Natural killer cell (primary cell): Measurements from ENCODE around the gene SEMA6A. TPM values are rescaled to one million over a fixed set of nuclear protein-coding genes. Genes with fewer than 3 reads are reported as not detected.

Experiments
- ATAC-seq, 3 donors: fragments of 150-1000 bp in 2 of 3; fragments of 200-7000 bp in 1 of 3; cut with Tn5 transposase; 1 replicate in 1 of 3; 2 replicates in 2 of 3; pipeline ENCODE4 v1.10.0; 2021; ENCODE audit warnings: mild to moderate bottlenecking in 2 of 3, moderate library complexity in 2 of 3
- DNase-seq, 2 donors: peaks; one replicate each; pipeline versions ENCODE4 v3.0.0 to v3.0.0-alpha.2; 2013 to 2021; ENCODE audit warnings: mixed read lengths in 1 of 2
- H3K27ac ChIP-seq: one replicate; pipeline ENCODE4 v1.5.1; 2013; ENCODE audit warnings: mild to moderate bottlenecking, low read length
- H3K27me3 ChIP-seq: one replicate; pipeline ENCODE4 v1.6.1; 2013; ENCODE audit warnings: low read length; ENCODE audit not compliant: control insufficient read depth, insufficient read depth
- H3K36me3 ChIP-seq: one replicate; pipeline ENCODE4 v1.6.1; 2013; ENCODE audit warnings: low read length; ENCODE audit not compliant: control insufficient read depth, insufficient read depth
- H3K4me1 ChIP-seq: one replicate; pipeline ENCODE4 v1.6.1; 2013; ENCODE audit warnings: low read length; ENCODE audit not compliant: control insufficient read depth, insufficient read depth
- H3K4me3 ChIP-seq: one replicate; pipeline ENCODE4 v1.5.1; 2013; ENCODE audit warnings: low read length
- H3K9me3 ChIP-seq: one replicate; pipeline ENCODE4 v1.6.1; 2013; ENCODE audit warnings: low read length; ENCODE audit not compliant: control insufficient read depth, insufficient read depth
- H3K27ac Mint-ChIP-seq, 2 donors: one replicate each; pipeline ENCODE4 v1.8.0; 2022; ENCODE audit warnings: mild to moderate bottlenecking in 2 of 2, mixed read lengths in 2 of 2, moderate library complexity in 1 of 2
- H3K27me3 Mint-ChIP-seq, 2 donors: one replicate each; pipeline ENCODE4 v1.8.0; 2022; ENCODE audit warnings: low read depth in 2 of 2, mixed read lengths in 2 of 2
- H3K36me3 Mint-ChIP-seq: one replicate; pipeline ENCODE4 v1.8.0; 2022; ENCODE audit warnings: mixed read lengths
- H3K4me1 Mint-ChIP-seq, 2 donors: one replicate each; pipeline ENCODE4 v1.8.0; 2022; ENCODE audit warnings: mixed read lengths in 2 of 2
- H3K4me3 Mint-ChIP-seq: one replicate; pipeline ENCODE4 v1.8.0; 2022; ENCODE audit warnings: mild to moderate bottlenecking, moderate library complexity, mixed read lengths
- H3K9me3 Mint-ChIP-seq, 2 donors: one replicate each; pipeline ENCODE4 v1.8.0; 2022; ENCODE audit warnings: mixed read lengths in 2 of 2
- CTCF ChIP-seq: fragments of 200-600 bp; IDR thresholded peaks from one replicate; pipeline ENCODE4 v1.8.0; 2022; ENCODE audit warnings: antibody characterized with exemption
- WGBS: methylation state at CpG from one replicate; pipeline ENCODE4 v1.1.7; 2013; ENCODE audit warnings: missing lambda C conversion rate; ENCODE audit not compliant: insufficient coverage; 5-methylcytosine and 5-hydroxymethylcytosine counted together
- intact Hi-C: fragments of 100-400 bp; cut with micrococcal nuclease; formaldehyde crosslinking; loops from one replicate; pipeline ENCODE4 v1.14.2; 2022
- total RNA-seq, 4 donors: library from RNA; stranded (reverse); fragments of 120-200 nt in 1 of 4; gene quantifications; one replicate each; pipeline versions ENCODE4 v1.2.3 to v1.2.4, GENCODE V29; 2013 to 2022

Gene SEMA6A
- total RNA-seq, 3 donors from 2014 or later (not counting 1 experiment from before 2014, with no cell fraction given): not detected

- TF ChIP-seq CTCF: no peak
- Mint-ChIP-seq H3K36me3 (no peaks in the 10 kb centered on the region), H3K27ac (no peak overlapping the region), H3K27me3 (no peaks in the 10 kb centered on the region), H3K4me1 (no peaks in the 10 kb centered on the region), H3K4me3 (no peak overlapping the region), H3K9me3 (no peaks in the 10 kb centered on the region)
- Histone ChIP-seq H3K27ac (no peak overlapping the region), H3K4me3 (no peak overlapping the region), H3K4me1 (no peaks in the 10 kb centered on the region), H3K27me3 (no peaks in the 10 kb centered on the region), H3K36me3 (no peaks in the 10 kb centered on the region), H3K9me3 (no peaks in the 10 kb centered on the region)
- DNase-seq (no peak), ATAC-seq (no peak)
- 63% methylated on average over 6 of the region's 7 CpGs for WGBS
- intact Hi-C loops: no loop called here
Measured at GRCh38 chr5:116406306-116407041, 168.1 kb downstream of the SEMA6A start.

- DNase-seq: no peak
- H3K4me1 Mint-ChIP-seq: no peaks in the 10 kb centered on the region
- H3K9me3 Mint-ChIP-seq: no peaks in the 10 kb centered on the region
- no peaks in the 10 kb centered on the region for H3K36me3 Mint-ChIP-seq
- H3K27me3 Mint-ChIP-seq: no peaks in the 10 kb centered on the region
- Histone ChIP-seq H3K4me3 (no peak overlapping the region), H3K4me1 (no peaks in the 10 kb centered on the region), H3K27ac (no peak overlapping the region), H3K9me3 (no peaks in the 10 kb centered on the region), H3K27me3 (no peaks in the 10 kb centered on the region), H3K36me3 (no peaks in the 10 kb centered on the region)
- ATAC-seq: no peak
- TF ChIP-seq CTCF: no peak
- H3K27ac Mint-ChIP-seq: no peak overlapping the region
- 100% methylated on average over 1 of the region's 3 CpGs for WGBS
- no peak overlapping the region for H3K4me3 Mint-ChIP-seq
- intact Hi-C loops: no loop called here
Measured at GRCh38 chr5:116404792-116405191, 169.8 kb downstream of the SEMA6A start.

- no peaks in the 10 kb centered on the region for H3K36me3 ChIP-seq
- Mint-ChIP-seq H3K4me1 (no peaks in the 10 kb centered on the region), H3K36me3 (no peaks in the 10 kb centered on the region), H3K27me3 (no peaks in the 10 kb centered on the region), H3K27ac (no peak overlapping the region), H3K9me3 (no peaks in the 10 kb centered on the region), H3K4me3 (no peak overlapping the region)
- TF ChIP-seq CTCF: no peak
- DNase-seq (no peak), ATAC-seq (no peak)
- no peaks in the 10 kb centered on the region for H3K27me3 ChIP-seq
- 92% methylated on average over 2 of the region's 2 CpGs for WGBS
- no peaks in the 10 kb centered on the region for H3K4me1 ChIP-seq
- intact Hi-C loops: no loop called here
- H3K9me3 ChIP-seq: no peaks in the 10 kb centered on the region
- H3K4me3 ChIP-seq: no peak overlapping the region
- no peak overlapping the region for H3K27ac ChIP-seq
Measured at GRCh38 chr5:116404016-116404415, 170.6 kb downstream of the SEMA6A start.

- Mint-ChIP-seq H3K36me3 (no peaks in the 10 kb centered on the region), H3K4me3 (no peak overlapping the region), H3K27ac (no peak overlapping the region), H3K27me3 (no peaks in the 10 kb centered on the region), H3K9me3 (no peaks in the 10 kb centered on the region), H3K4me1 (no peaks in the 10 kb centered on the region)
- no peak for TF ChIP-seq CTCF
- Histone ChIP-seq H3K9me3 (no peaks in the 10 kb centered on the region), H3K27me3 (no peaks in the 10 kb centered on the region), H3K27ac (no peak overlapping the region), H3K4me1 (no peaks in the 10 kb centered on the region), H3K4me3 (no peak overlapping the region), H3K36me3 (no peaks in the 10 kb centered on the region)
- intact Hi-C loops: no loop called here
- 86% methylated on average over 3 of the region's 5 CpGs for WGBS
- no peak for ATAC-seq
- DNase-seq: no peak
Measured at GRCh38 chr5:116402235-116402634, 172.4 kb downstream of the SEMA6A start.
